Measurements from ENCODE around the gene SLITRK3.

SLITRK3 gene

GRCh38 chr3:165195640-165196576 lies at the start of gene SLITRK3:
TSS of gene SLITRK3 (minus strand) at chr3:165196384. CDS start at chr3:165190830, 5,554 bp downstream.
- H3K9me3 Mint-ChIP-seq = no peaks in the 10 kb centered on the region
- H3K4me3 Mint-ChIP-seq = peak within 1 kb of the TSS; percentile 86 to 91 (median 86)
- TF ChIP-seq CTCF (IDR thresholded peaks at IDR 0.05; ENCODE audit: unreplicated experiment in 3 of 3) = no peak
- H3K27me3 Mint-ChIP-seq (ENCODE audit: low read depth) = peaks cover 86% of the 10 kb centered on the region
- H3K36me3 Mint-ChIP-seq (ENCODE audit: low read depth) = no peaks in the 10 kb centered on the region
- H3K27ac Mint-ChIP-seq = peak within 1 kb of the TSS in 2 of 3 experiments; percentile 2 to 5
- peaks cover 43% of the 10 kb centered on the region for H3K4me1 Mint-ChIP-seq

GRCh38 chr3:165243597-165243996 lies 47.4 kb upstream of the SLITRK3 start:
- peaks cover 3% of the 10 kb centered on the region for H3K9me3 Mint-ChIP-seq
- H3K27me3 Mint-ChIP-seq (ENCODE audit: low read depth) = no peaks in the 10 kb centered on the region
- H3K36me3 Mint-ChIP-seq (ENCODE audit: low read depth) = no peaks in the 10 kb centered on the region
- no peak overlapping the region for H3K4me3 Mint-ChIP-seq
- H3K4me1 Mint-ChIP-seq = no peaks in the 10 kb centered on the region
- H3K27ac Mint-ChIP-seq = no peak overlapping the region
- TF ChIP-seq CTCF (IDR thresholded peaks at IDR 0.05; ENCODE audit: unreplicated experiment in 3 of 3) = no peak

GRCh38 chr3:165233501-165234195 lies 37.5 kb upstream of the SLITRK3 start:
- H3K27me3 Mint-ChIP-seq (ENCODE audit: low read depth) = no peaks in the 10 kb centered on the region
- no peak for TF ChIP-seq CTCF (IDR thresholded peaks at IDR 0.05; ENCODE audit: unreplicated experiment in 3 of 3)
- H3K27ac Mint-ChIP-seq = no peak overlapping the region
- no peaks in the 10 kb centered on the region for H3K4me1 Mint-ChIP-seq
- no peaks in the 10 kb centered on the region for H3K36me3 Mint-ChIP-seq (ENCODE audit: low read depth)
- no peak overlapping the region for H3K4me3 Mint-ChIP-seq
- H3K9me3 Mint-ChIP-seq = no peaks in the 10 kb centered on the region

- Mint-ChIP-seq H3K36me3 (ENCODE audit: low read depth) (no peaks in the 10 kb centered on the region), H3K27me3 (ENCODE audit: low read depth) (no peaks in the 10 kb centered on the region), H3K9me3 (no peaks in the 10 kb centered on the region), H3K27ac (no peak overlapping the region), H3K4me1 (no peaks in the 10 kb centered on the region), H3K4me3 (no peak overlapping the region)
- no peak for TF ChIP-seq CTCF (IDR thresholded peaks at IDR 0.05; ENCODE audit: unreplicated experiment in 3 of 3)
These were observed 29.4 kb upstream of the SLITRK3 start for GRCh38 chr3:165225604-165226003.

GRCh38 chr3:165217739-165218138 lies 21.6 kb upstream of the SLITRK3 start:
- no peak for TF ChIP-seq CTCF (IDR thresholded peaks at IDR 0.05; ENCODE audit: unreplicated experiment in 3 of 3)
- Mint-ChIP-seq H3K4me1 (no peaks in the 10 kb centered on the region), H3K36me3 (ENCODE audit: low read depth) (no peaks in the 10 kb centered on the region), H3K27me3 (ENCODE audit: low read depth) (no peaks in the 10 kb centered on the region), H3K27ac (no peak overlapping the region), H3K9me3 (no peaks in the 10 kb centered on the region), H3K4me3 (no peak overlapping the region)
